K562 (cell line): ENCODE measurements around the gene ENO2. TPM values are rescaled to one million over a fixed set of nuclear protein-coding genes. Genes with fewer than 3 reads are reported as not detected.

ENCODE experiments used
- BHLHE40 ChIP-seq: IDR thresholded peaks from 2 replicates; pipeline ENCODE4 v1.6.1; 2011; ENCODE audit warnings: low read length, improper control_type of control experiment
- COPS2 ChIP-seq: fragments of 450-650 bp; conservative IDR thresholded peaks from 2 replicates; pipeline ENCODE4 v1.6.1; 2016; ENCODE audit warnings: mild to moderate bottlenecking, moderate library complexity
- ESRRA ChIP-seq: fragments of 450-650 bp; IDR thresholded peaks from 2 replicates; pipeline ENCODE4 v1.6.1; 2014; ENCODE audit warnings: low read depth, mild to moderate bottlenecking, moderate library complexity, borderline replicate concordance
- ETS1 ChIP-seq: conservative IDR thresholded peaks from 2 replicates; pipeline ENCODE4 v1.6.1; 2011; ENCODE audit warnings: low read depth, mild to moderate bottlenecking, low read length; ENCODE audit not compliant: control insufficient read depth
- GTF2F1 ChIP-seq: IDR thresholded peaks from 2 replicates; pipeline ENCODE4 v1.6.1; 2011; ENCODE audit warnings: low read depth, low read length, improper control_type of control experiment
- HDGF ChIP-seq: fragments of 450-650 bp; IDR thresholded peaks from 2 replicates; pipeline ENCODE4 v1.6.1; 2016
- HOXB6 ChIP-seq: fragments of 250-450 bp; sonication (Bioruptor Pico); IDR thresholded peaks from 2 replicates; pipeline ENCODE4 v1.5.1; 2022; ENCODE audit warnings: mild to moderate bottlenecking, borderline replicate concordance
- IRF1 ChIP-seq: sonication (generic); formaldehyde crosslinking; IDR thresholded peaks from 2 replicates; pipeline ENCODE4 v1.8.0; 2022; ENCODE audit warnings: missing genetic modification reagents, mild to moderate bottlenecking, borderline replicate concordance
- MCM7 ChIP-seq, 2 experiments: fragments of 450-650 bp; IDR thresholded peaks; 2 replicates each; pipeline ENCODE4 v1.6.1; 2016 to 2018
- PCBP2 ChIP-seq: fragments of 200-400 bp; formaldehyde crosslinking; IDR thresholded peaks from 2 replicates; pipeline ENCODE4 v1.6.1; 2018; ENCODE audit warnings: low read length, low read depth, mild to moderate bottlenecking, moderate library complexity; ENCODE audit not compliant: poor library complexity, severe bottlenecking
- PPARD ChIP-seq: fragments of 250-450 bp; sonication (Bioruptor Pico); IDR thresholded peaks from 2 replicates; pipeline ENCODE4 v1.8.0; 2022; ENCODE audit warnings: inconsistent platforms, mild to moderate bottlenecking, moderate library complexity
- RFX5 ChIP-seq: IDR thresholded peaks from 2 replicates; pipeline ENCODE4 v1.6.1; 2011; ENCODE audit warnings: low read depth, mild to moderate bottlenecking, improper control_type of control experiment, low read length
- TAF7 ChIP-seq: fragments of 450-650 bp; IDR thresholded peaks from 2 replicates; pipeline ENCODE4 v1.6.1; 2016; ENCODE audit warnings: missing genetic modification characterization, missing compliant biosample characterization
- TFAM ChIP-seq: fragments of 250-450 bp; sonication (Bioruptor Pico); conservative IDR thresholded peaks from 2 replicates; pipeline ENCODE4 v1.5.0; 2021; ENCODE audit warnings: mild to moderate bottlenecking, moderate library complexity
- TRIM28 ChIP-seq: fragments of 450-650 bp; IDR thresholded peaks from 2 replicates; pipeline ENCODE4 v1.6.1; 2017
- ZBED1 ChIP-seq: IDR thresholded peaks from 2 replicates; pipeline ENCODE4 v1.6.1; 2014
- ZBTB1 ChIP-seq: sonication (generic); formaldehyde crosslinking; IDR thresholded peaks from 2 replicates; pipeline ENCODE4 v1.8.1; 2023; ENCODE audit warnings: missing genetic modification reagents, low read depth, mild to moderate bottlenecking, borderline replicate concordance
- ZNF133 ChIP-seq: fragments of 250-450 bp; sonication (Bioruptor Pico); IDR thresholded peaks from 2 replicates; pipeline ENCODE4 v1.4.0; 2020; ENCODE audit warnings: mild to moderate bottlenecking
- ZNF586 ChIP-seq: fragments of 450-650 bp; formaldehyde crosslinking; conservative IDR thresholded peaks from 2 replicates; pipeline ENCODE4 v1.4.0; 2020; ENCODE audit warnings: mild to moderate bottlenecking, moderate library complexity
- ZNF592 ChIP-seq: fragments of 450-650 bp; IDR thresholded peaks from 2 replicates; pipeline ENCODE4 v1.6.1; 2017; ENCODE audit warnings: antibody characterized with exemption, mild to moderate bottlenecking
- polyA plus RNA-seq, 8 experiments: library from polyadenylated mRNA; depleted of rRNA in 4 of 8; stranded (reverse) in 5 of 8; unstranded in 3 of 8; fragments of >200 nt; fragmentation: Nextera tagmentation in 2 of 8; fragmentation: Illumina TruSeq in 1 of 8; extraction: Ambion mirVana in 2 of 8; extraction: Trizol in 1 of 8; gene quantifications; 2 replicates each; pipeline versions ENCODE4 v1.2.1 to v1.2.3, GENCODE V29; 2011 to 2014; ENCODE audit warnings: inconsistent platforms in 1 of 8, missing spikeins in 1 of 8
- total RNA-seq, 7 experiments: library from RNA; depleted of rRNA in 6 of 7; stranded (reverse); fragments of >200 nt in 6 of 7; fragmentation: Illumina TruSeq in 2 of 7; extraction: Trizol in 2 of 7; gene quantifications; 2 replicates each; pipeline versions ENCODE4 v1.2.1 to v1.2.3, GENCODE V29; 2011 to 2021; ENCODE audit warnings: low replicate concordance in 1 of 7
- TF ChIP-seq, protein P1 (sequence below): fragments of 250-450 bp; sonication (Bioruptor Pico); IDR thresholded peaks from 2 replicates; pipeline ENCODE4 v1.4.0; 2020; ENCODE audit warnings: mild to moderate bottlenecking, moderate library complexity
- TF ChIP-seq, protein P2 (sequence below): fragments of 250-450 bp; sonication (Bioruptor Pico); IDR thresholded peaks from 2 replicates; pipeline ENCODE4 v1.8.0; 2022; ENCODE audit warnings: moderate library complexity, mild to moderate bottlenecking, inconsistent platforms

The ENO2 gene
- total and polyA plus RNA-seq, 9 of the 15 experiments (the other 6 are each of a cell fraction or from before 2014, with no cell fraction given): 10.9 to 43.3 (median 21.0) TPM

GRCh38 chr12:6963791-6964413 is 49.5 kb downstream of the ENO2 start (continued):
- TF ChIP-seq, protein P1, sequence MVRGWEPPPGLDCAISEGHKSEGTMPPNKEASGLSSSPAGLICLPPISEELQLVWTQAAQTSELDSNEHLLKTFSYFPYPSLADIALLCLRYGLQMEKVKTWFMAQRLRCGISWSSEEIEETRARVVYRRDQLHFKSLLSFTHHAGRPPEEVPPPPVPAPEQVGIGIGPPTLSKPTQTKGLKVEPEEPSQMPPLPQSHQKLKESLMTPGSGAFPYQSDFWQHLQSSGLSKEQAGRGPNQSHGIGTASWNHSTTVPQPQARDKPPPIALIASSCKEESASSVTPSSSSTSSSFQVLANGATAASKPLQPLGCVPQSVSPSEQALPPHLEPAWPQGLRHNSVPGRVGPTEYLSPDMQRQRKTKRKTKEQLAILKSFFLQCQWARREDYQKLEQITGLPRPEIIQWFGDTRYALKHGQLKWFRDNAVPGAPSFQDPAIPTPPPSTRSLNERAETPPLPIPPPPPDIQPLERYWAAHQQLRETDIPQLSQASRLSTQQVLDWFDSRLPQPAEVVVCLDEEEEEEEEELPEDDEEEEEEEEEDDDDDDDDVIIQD (CRISPR knock-in tag): no peak
- TF ChIP-seq IRF1 (CRISPR knock-in tag) (no peak), MCM7 (IDR thresholded peaks at IDR 0.05) (no peak), HOXB6 (CRISPR knock-in tag) (no peak), ZNF592 (peak; percentile 88), ZBTB1 (CRISPR knock-in tag) (no peak), PCBP2 (no peak), ZNF586 (CRISPR knock-in tag) (no peak), TAF7 (tag) (peak; percentile 47; the same call in 1 of the 2 replicates), COPS2 (no peak), ZBED1 (no peak), HDGF (no peak), TRIM28 (no peak), BHLHE40 (no peak), ETS1 (no peak), TFAM (CRISPR knock-in tag) (no peak), ZNF133 (no peak), ESRRA (no peak), RFX5 (no peak), GTF2F1 (no peak), PPARD (CRISPR knock-in tag) (no peak)
- TF ChIP-seq, protein P2, sequence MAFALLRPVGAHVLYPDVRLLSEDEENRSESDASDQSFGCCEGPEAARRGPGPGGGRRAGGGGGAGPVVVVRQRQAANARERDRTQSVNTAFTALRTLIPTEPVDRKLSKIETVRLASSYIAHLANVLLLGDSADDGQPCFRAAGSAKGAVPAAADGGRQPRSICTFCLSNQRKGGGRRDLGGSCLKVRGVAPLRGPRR (CRISPR knock-in tag): no peak
